ENCODE results near the gene CDY1B.
"Not testable (repeated sequence)": the region's sequence is repeated elsewhere in the genome, so short reads cannot be mapped to it uniquely, and the experiment has no call there.

Gene CDY1B, protein sequence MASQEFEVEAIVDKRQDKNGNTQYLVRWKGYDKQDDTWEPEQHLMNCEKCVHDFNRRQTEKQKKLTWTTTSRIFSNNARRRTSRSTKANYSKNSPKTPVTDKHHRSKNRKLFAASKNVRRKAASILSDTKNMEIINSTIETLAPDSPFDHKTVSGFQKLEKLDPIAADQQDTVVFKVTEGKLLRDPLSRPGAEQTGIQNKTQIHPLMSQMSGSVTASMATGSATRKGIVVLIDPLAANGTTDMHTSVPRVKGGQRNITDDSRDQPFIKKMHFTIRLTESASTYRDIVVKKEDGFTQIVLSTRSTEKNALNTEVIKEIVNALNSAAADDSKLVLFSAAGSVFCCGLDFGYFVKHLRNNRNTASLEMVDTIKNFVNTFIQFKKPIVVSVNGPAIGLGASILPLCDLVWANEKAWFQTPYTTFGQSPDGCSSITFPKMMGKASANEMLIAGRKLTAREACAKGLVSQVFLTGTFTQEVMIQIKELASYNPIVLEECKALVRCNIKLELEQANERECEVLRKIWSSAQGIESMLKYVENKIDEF

DNA sequence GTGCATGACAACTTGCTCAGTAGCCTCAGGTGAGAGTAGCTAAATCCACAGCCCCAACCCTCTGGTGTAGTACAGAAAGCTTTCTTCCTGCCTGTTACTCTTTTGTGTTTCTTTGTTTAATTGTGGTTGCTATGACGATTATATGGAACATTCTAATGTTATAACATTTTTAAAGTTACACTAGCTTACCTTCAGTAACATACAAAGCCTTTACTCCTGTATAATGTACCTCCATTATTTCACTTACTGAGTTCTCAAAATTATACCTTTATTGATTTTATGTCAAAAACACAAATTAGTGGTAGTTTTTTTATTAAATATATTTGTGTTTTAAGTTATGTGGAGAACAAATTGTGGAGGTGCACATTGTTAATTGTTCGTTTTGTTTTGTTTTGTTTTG is at the start of gene CDY1B:
Gene CDY1B (minus strand): TSS at position 101 of the 400 bp plus-strand sequence. CDS start 331 bp downstream, outside the sequence.
- DNase-seq: not testable (repeated sequence)

DNA sequence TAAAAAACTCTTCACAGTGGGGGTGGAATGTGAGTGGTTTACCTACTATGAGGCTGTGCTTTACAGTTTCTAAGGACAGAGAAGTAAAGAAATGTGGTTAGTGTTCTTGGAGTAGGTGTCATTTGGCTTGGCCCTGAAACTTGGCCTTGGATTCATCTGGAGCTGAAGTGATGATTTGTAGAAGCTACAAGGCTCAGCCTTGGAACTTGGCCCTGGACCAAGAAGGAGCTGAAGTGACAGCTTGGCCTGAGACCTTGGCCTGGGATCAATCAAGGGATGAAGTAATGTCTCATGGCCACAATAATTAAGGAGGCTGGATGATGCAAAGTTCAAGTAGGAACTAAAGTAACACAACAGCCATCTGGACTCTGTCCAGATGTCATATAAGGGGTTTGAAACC is 1.7 kb upstream of the CDY1B start:
- not testable (repeated sequence) for DNase-seq

DNA sequence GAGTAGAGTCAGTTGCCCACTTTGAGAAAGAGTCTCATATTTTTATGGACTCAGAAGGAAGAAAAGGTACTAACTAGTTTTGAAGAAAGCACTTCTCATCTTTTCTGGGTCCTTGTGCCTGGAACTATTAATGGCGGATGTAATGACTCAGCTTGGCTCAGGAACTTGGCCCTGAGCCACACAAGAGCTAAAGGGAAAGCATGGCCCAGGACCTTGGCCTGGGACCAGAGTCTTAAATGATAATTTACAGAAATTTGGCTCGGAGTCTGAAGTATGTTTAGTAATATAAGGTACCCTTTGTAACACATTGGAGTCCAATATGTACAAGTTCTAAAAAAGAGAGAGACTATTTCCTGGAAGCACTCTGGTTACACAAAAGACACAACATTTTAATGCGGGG is 4.6 kb downstream of the CDY1B start:
- DNase-seq: not testable (repeated sequence)

DNA sequence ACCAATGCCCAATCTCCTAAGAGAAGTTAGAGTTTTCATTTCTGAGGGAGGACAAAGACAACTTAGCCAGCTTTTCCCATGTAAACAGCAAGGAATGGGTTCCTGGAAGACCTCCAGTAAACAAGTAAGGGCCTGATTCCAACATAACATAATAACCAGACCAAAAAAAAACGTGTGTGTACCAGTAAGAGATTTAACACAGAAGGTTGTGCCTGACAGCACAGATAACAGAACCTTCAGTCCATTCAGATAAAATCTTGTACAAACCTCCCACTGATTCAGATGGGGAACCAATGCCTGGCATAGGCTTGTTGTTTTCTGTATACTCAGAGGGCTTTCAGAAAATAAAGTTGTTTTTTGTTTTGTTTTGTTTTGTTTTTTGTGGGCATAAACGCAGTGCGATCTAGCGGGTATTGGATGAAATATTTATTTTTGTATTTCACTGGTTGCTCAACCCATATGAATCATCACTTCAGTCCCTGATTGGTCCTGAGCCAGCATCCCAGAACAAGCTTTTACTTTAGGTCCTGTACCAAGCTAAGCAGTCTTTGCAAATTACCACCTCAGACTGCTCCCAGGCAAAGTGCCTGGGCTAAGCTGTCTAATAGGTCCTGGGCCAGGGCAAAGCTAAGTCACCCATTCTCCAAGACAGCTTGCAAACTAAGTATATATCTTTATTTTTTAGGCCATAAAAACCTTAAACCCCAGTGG is 8.7 kb downstream of the CDY1B start:
- not testable (repeated sequence) for DNase-seq

DNA sequence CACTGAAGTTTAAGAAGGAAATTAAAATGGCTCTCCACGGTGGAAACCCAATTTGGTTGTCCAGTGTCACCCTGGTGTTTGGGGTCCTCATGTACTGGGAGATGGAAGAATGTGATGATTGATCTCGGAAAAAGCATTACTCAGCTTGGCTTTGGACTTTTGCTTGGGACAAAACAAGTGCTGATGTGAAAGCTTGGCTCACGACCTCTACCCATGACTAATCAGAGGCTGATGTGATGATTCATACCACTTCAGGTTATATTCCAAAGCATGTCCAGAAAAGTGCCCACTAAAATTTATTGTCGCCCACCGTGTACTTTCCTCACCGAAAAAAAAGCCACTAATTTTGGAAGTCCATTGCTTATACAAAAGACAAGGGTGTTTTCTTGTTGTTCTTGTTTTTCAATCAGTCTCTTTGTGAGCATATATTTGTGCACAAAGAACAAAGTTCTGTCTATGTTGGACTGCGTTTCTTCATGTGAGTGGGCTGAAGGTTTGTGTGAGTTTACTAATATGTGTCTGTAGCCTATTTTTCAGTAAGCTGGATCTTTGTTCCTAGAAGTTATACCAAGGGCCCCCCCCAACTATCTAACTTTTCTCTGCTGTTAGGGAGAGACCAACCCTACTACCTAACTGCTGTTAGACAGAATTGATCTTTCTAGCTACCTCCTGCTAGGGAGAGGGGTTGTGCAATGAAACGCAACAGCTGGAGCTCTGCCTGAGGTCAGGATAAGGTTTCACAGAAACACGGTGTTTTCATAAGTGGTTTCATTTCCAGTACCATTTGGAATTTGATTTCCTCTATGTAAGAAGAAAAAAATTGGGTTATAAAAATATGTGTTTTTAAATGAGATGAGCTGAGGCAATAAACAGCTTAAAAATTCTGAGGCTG is 21.4 kb downstream of the CDY1B start:
- DNase-seq: not testable (repeated sequence)

Data from T1000 (cell line).